Heart left ventricle (tissue), 13 donors: ENCODE results near the gene GRIN2A.

Source experiments
- POLR2A ChIP-seq, 2 donors: fragments of 450-650 bp; IDR thresholded peaks; one replicate each; pipeline ENCODE4 v1.6.1; 2017; ENCODE audit warnings: antibody characterized with exemption in 2 of 2, mild to moderate bottlenecking in 2 of 2, moderate library complexity in 2 of 2
- TF ChIP-seq, protein P1 (sequence below), 12 donors: fragments of 200-600 bp; sonication (generic) in 4 of 12; IDR thresholded peaks; one replicate each; pipeline versions ENCODE4 v1.5.0 to v1.8.0; 2018 to 2022; ENCODE audit warnings: antibody characterized with exemption in 12 of 12, mild to moderate bottlenecking in 5 of 12
- donor health status: ischemic (EF 13 %, LVEDD 7.1; RV severe dilation, severe dysfunction).
- donor health status: DM: no; HTN: yes; CAD: no.
- donor health status: DM: no; HTN: no; CAD: no.
- donor health status: ischemic (EF 25% LVEDD 6.9; RV normal size, moderate dysfunction).
- donor health status: ischemic (EF 25% LVEDD 5.7; RV mildly dilated, moderate dysfunction).
- donor health status: ischemic (EF 35%, LVEDD 5.7; RV mildly dilated, moderate dysfunction).
- donor health status: nonischemic (EF 11% LVEDD 7.7; RV severe dilation, severe dysfunction).
- donor health status: DM: yes; HTN: yes; CAD: no.
- donor health status: PGD.
- donor health status: ischemic (EF 29% LVEDD 5.4; RV normal size, mild dysfunction).
- donor health status: nonischemic (EF 23%, LVEDD 6.1; RV moderate dilation, normal function).

GRCh38 chr16:10138881-10139280 lies 43.3 kb downstream of the GRIN2A start:
- TF ChIP-seq, protein P1, sequence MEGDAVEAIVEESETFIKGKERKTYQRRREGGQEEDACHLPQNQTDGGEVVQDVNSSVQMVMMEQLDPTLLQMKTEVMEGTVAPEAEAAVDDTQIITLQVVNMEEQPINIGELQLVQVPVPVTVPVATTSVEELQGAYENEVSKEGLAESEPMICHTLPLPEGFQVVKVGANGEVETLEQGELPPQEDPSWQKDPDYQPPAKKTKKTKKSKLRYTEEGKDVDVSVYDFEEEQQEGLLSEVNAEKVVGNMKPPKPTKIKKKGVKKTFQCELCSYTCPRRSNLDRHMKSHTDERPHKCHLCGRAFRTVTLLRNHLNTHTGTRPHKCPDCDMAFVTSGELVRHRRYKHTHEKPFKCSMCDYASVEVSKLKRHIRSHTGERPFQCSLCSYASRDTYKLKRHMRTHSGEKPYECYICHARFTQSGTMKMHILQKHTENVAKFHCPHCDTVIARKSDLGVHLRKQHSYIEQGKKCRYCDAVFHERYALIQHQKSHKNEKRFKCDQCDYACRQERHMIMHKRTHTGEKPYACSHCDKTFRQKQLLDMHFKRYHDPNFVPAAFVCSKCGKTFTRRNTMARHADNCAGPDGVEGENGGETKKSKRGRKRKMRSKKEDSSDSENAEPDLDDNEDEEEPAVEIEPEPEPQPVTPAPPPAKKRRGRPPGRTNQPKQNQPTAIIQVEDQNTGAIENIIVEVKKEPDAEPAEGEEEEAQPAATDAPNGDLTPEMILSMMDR (IDR thresholded peaks at IDR 0.05), result no peak
- no peak for TF ChIP-seq POLR2A (IDR thresholded peaks at IDR 0.05)
